ENCODE measurements around the gene OXT.
"Not testable (repeated sequence)": the region's sequence is repeated elsewhere in the genome, so short reads cannot be mapped to it uniquely, and the experiment has no call there.

OXT gene

DNA sequence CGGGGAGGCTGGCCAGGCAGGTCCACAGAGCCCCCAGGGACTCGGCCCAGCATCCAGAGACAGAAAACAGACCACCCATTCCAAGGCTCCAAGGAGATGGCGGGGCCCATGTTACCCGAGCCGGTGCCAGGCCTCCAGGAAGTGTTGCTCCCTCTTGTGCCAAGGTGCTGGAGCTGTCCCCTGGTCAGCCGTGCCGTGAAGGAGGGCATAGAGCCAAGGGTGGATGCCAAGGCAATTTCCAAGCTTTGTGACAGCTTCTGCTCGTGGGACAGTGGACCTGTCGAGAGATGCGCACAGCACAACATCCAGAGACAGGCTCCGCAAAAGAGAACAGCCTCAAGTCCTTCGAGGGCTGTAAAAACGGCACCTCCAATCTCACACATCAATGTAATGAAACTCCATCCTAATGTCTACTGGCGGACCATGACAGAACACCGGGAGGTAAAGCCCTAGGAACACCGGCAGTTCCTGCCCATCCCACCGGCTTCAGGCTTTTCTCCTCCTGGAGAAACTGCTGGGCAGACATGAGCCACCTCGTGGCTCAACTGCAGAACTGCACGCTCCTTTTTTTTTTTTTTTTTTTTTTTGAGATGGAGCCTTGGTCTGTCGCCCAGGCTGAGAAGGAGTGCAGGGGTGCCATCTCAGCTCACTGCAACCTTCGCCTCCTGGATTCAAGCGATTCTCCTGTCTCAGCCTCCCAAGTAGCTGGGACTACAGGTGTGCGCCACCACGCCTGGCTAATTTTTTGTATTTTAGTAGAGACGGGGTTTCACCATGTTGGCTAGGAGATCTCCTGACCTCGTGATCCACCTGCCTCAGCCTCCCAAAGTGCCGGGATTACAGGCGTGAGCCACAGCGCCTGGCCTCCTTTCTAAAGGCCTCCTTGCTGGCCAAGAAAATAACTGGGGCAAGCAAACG lies 44.0 kb downstream of the OXT start:
- TF ChIP-seq CSDC2 (CRISPR knock-in tag; IDR thresholded peaks at IDR 0.05): no peak
- TF ChIP-seq, protein P1, sequence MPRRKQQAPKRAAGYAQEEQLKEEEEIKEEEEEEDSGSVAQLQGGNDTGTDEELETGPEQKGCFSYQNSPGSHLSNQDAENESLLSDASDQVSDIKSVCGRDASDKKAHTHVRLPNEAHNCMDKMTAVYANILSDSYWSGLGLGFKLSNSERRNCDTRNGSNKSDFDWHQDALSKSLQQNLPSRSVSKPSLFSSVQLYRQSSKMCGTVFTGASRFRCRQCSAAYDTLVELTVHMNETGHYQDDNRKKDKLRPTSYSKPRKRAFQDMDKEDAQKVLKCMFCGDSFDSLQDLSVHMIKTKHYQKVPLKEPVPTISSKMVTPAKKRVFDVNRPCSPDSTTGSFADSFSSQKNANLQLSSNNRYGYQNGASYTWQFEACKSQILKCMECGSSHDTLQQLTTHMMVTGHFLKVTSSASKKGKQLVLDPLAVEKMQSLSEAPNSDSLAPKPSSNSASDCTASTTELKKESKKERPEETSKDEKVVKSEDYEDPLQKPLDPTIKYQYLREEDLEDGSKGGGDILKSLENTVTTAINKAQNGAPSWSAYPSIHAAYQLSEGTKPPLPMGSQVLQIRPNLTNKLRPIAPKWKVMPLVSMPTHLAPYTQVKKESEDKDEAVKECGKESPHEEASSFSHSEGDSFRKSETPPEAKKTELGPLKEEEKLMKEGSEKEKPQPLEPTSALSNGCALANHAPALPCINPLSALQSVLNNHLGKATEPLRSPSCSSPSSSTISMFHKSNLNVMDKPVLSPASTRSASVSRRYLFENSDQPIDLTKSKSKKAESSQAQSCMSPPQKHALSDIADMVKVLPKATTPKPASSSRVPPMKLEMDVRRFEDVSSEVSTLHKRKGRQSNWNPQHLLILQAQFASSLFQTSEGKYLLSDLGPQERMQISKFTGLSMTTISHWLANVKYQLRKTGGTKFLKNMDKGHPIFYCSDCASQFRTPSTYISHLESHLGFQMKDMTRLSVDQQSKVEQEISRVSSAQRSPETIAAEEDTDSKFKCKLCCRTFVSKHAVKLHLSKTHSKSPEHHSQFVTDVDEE (CRISPR knock-in tag; IDR thresholded peaks at IDR 0.05): no peak
- no peak for TF ChIP-seq SNAI2 (CRISPR knock-in tag; IDR thresholded peaks at IDR 0.05)
- TF ChIP-seq ESRRG (CRISPR knock-in tag; IDR thresholded peaks at IDR 0.05): no peak
- no peak for TF ChIP-seq GLIS3 (CRISPR knock-in tag; IDR thresholded peaks at IDR 0.05)
- no peak for TF ChIP-seq ZNF565 (CRISPR knock-in tag; conservative IDR thresholded peaks at IDR 0.05; ENCODE audit: low read depth)
- TF ChIP-seq CSRNP3 (CRISPR knock-in tag; IDR thresholded peaks at IDR 0.05): no peak
- no peak for TF ChIP-seq ISL1 (CRISPR knock-in tag; IDR thresholded peaks at IDR 0.05)
- no peak for TF ChIP-seq BACH2 (CRISPR knock-in tag; IDR thresholded peaks at IDR 0.05; ENCODE audit: borderline replicate concordance)
- TF ChIP-seq ZFP3 (CRISPR knock-in tag; IDR thresholded peaks at IDR 0.05): no peak
- TF ChIP-seq PATZ1 (CRISPR knock-in tag; IDR thresholded peaks at IDR 0.05; ENCODE audit: borderline replicate concordance): no peak
- TF ChIP-seq PPARA (CRISPR knock-in tag; IDR thresholded peaks at IDR 0.05; ENCODE audit: borderline replicate concordance): no peak
- TF ChIP-seq ZNF70 (CRISPR knock-in tag; IDR thresholded peaks at IDR 0.05): no peak
- no peak for TF ChIP-seq OSR1 (CRISPR knock-in tag; IDR thresholded peaks at IDR 0.05)
- peak; percentile 83 for ATAC-seq

DNA sequence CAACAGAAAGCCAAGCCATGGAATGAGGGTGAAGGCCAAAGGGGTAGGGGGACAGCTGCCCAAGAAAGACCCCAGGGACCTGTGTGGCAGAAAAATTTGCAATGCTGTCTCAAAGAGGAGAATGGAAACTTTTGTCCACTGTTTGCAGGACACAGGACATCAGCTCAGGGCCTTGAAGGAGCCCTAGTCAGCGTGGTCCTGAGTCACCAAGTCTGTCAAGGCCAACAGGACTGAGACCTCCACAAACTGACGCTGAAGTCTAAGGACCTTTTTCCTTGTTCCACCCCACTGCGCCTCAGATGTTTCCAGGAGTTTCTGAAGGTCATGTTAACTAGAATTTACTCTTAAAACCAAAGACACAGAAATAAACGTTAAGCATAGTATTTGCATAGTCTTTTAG lies 44.9 kb downstream of the OXT start:
- no peak for TF ChIP-seq TOX (CRISPR knock-in tag; IDR thresholded peaks at IDR 0.05; ENCODE audit: borderline replicate concordance)
- TF ChIP-seq CSRNP3 (CRISPR knock-in tag; IDR thresholded peaks at IDR 0.05): no peak
- TF ChIP-seq PATZ1 (CRISPR knock-in tag; IDR thresholded peaks at IDR 0.05; ENCODE audit: borderline replicate concordance): no peak
- no peak for TF ChIP-seq ARNTL (CRISPR knock-in tag; IDR thresholded peaks at IDR 0.05; ENCODE audit: borderline replicate concordance, low read depth)
- TF ChIP-seq ISL1 (CRISPR knock-in tag; IDR thresholded peaks at IDR 0.05): no peak
- TF ChIP-seq BACH2 (CRISPR knock-in tag; IDR thresholded peaks at IDR 0.05; ENCODE audit: borderline replicate concordance): no peak
- TF ChIP-seq PPARA (CRISPR knock-in tag; IDR thresholded peaks at IDR 0.05; ENCODE audit: borderline replicate concordance): no peak
- TF ChIP-seq, protein P2, sequence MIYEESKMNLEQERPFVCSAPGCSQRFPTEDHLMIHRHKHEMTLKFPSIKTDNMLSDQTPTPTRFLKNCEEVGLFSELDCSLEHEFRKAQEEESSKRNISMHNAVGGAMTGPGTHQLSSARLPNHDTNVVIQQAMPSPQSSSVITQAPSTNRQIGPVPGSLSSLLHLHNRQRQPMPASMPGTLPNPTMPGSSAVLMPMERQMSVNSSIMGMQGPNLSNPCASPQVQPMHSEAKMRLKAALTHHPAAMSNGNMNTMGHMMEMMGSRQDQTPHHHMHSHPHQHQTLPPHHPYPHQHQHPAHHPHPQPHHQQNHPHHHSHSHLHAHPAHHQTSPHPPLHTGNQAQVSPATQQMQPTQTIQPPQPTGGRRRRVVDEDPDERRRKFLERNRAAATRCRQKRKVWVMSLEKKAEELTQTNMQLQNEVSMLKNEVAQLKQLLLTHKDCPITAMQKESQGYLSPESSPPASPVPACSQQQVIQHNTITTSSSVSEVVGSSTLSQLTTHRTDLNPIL (CRISPR knock-in tag; IDR thresholded peaks at IDR 0.05; ENCODE audit: low read depth): no peak
- no peak for ATAC-seq

- not testable (repeated sequence) for ATAC-seq
Observed at GRCh38 chr20:3117839-3118379, 46.5 kb downstream of the OXT start.

All from SK-N-SH treated with all-trans-retinoic acid at 6 μM for 48 hours (cell line).